Nephron progenitor cell (in vitro differentiated cells): ENCODE measurements around the gene NKX2-4.
A peak's percentile ranks its signal among the peaks of the same experiment; 100 is the strongest.

ENCODE experiments used
- DNase-seq: peaks from one replicate; pipeline ENCODE4 v3.0.0; 2021
- H3K27ac Mint-ChIP-seq: 2 replicates; pipeline ENCODE4 v1.8.0; 2021; ENCODE audit warnings: mild to moderate bottlenecking, moderate library complexity, mixed read lengths
- H3K27me3 Mint-ChIP-seq: 2 replicates; pipeline ENCODE4 v1.8.0; 2021; ENCODE audit warnings: mild to moderate bottlenecking, low read depth, mixed read lengths; ENCODE audit not compliant: poor library complexity
- H3K36me3 Mint-ChIP-seq: 2 replicates; pipeline ENCODE4 v1.8.0; 2021; ENCODE audit warnings: low read depth, mixed read lengths
- H3K4me1 Mint-ChIP-seq: 2 replicates; pipeline ENCODE4 v1.8.0; 2021; ENCODE audit warnings: mixed read lengths
- H3K4me3 Mint-ChIP-seq: 2 replicates; pipeline ENCODE4 v1.8.0; 2021; ENCODE audit warnings: mild to moderate bottlenecking, moderate library complexity, mixed read lengths
- H3K9me3 Mint-ChIP-seq: 2 replicates; pipeline ENCODE4 v1.8.0; 2021; ENCODE audit warnings: mild to moderate bottlenecking, moderate library complexity, mixed read lengths
- CTCF ChIP-seq: fragments of 200-600 bp; sonication (generic); IDR thresholded peaks from 2 replicates; pipeline ENCODE4 v1.5.0; 2021; ENCODE audit warnings: antibody characterized with exemption

Gene NKX2-4

GRCh38 chr20:21364413-21364812 is 32.9 kb downstream of the NKX2-4 start:
- TF ChIP-seq CTCF = no peak
- H3K9me3 Mint-ChIP-seq = no peaks in the 10 kb centered on the region
- no peak overlapping the region for H3K27ac Mint-ChIP-seq
- no peak overlapping the region for H3K4me3 Mint-ChIP-seq
- peaks cover 64% of the 10 kb centered on the region for H3K36me3 Mint-ChIP-seq
- H3K4me1 Mint-ChIP-seq = no peaks in the 10 kb centered on the region
- no peaks in the 10 kb centered on the region for H3K27me3 Mint-ChIP-seq
- no peak for DNase-seq

- no peak for TF ChIP-seq CTCF
- no peak for DNase-seq
- Mint-ChIP-seq H3K4me3 (no peak overlapping the region), H3K27ac (peak overlapping the region; percentile 39), H3K36me3 (peaks cover 54% of the 10 kb centered on the region), H3K27me3 (no peaks in the 10 kb centered on the region), H3K4me1 (no peaks in the 10 kb centered on the region), H3K9me3 (no peaks in the 10 kb centered on the region)
Measured at GRCh38 chr20:21361266-21361665, 36.1 kb downstream of the NKX2-4 start.

GRCh38 chr20:21360705-21361104 is 36.6 kb downstream of the NKX2-4 start:
- DNase-seq = no peak
- no peak for TF ChIP-seq CTCF
- Mint-ChIP-seq H3K9me3 (no peaks in the 10 kb centered on the region), H3K27me3 (no peaks in the 10 kb centered on the region), H3K4me1 (no peaks in the 10 kb centered on the region), H3K36me3 (peaks cover 53% of the 10 kb centered on the region), H3K4me3 (no peak overlapping the region), H3K27ac (no peak overlapping the region)

- H3K27me3 Mint-ChIP-seq = no peaks in the 10 kb centered on the region
- H3K4me3 Mint-ChIP-seq = no peak overlapping the region
- peaks cover 62% of the 10 kb centered on the region for H3K36me3 Mint-ChIP-seq
- H3K4me1 Mint-ChIP-seq = no peaks in the 10 kb centered on the region
- peak overlapping the region; percentile 56 for H3K27ac Mint-ChIP-seq
- DNase-seq = no peak
- no peaks in the 10 kb centered on the region for H3K9me3 Mint-ChIP-seq
- TF ChIP-seq CTCF = no peak
Measured at GRCh38 chr20:21358737-21359136, 38.6 kb downstream of the NKX2-4 start.

GRCh38 chr20:21357844-21358243 is 39.5 kb downstream of the NKX2-4 start:
- Mint-ChIP-seq H3K36me3 (peaks cover 55% of the 10 kb centered on the region), H3K9me3 (no peaks in the 10 kb centered on the region)

More at GRCh38 chr20:21357844-21358243, 39.5 kb downstream of the NKX2-4 start:
- Mint-ChIP-seq H3K27me3 (no peaks in the 10 kb centered on the region), H3K4me3 (no peak overlapping the region), H3K4me1 (no peaks in the 10 kb centered on the region), H3K27ac (no peak overlapping the region)
- DNase-seq = no peak
- no peak for TF ChIP-seq CTCF
